HepG2 (cell line): ENCODE data around the gene NRAP. TPM values are rescaled to one million over a fixed set of nuclear protein-coding genes. Genes with fewer than 3 reads are reported as not detected.

ENCODE experiments used
- AHDC1 ChIP-seq: sonication (generic); formaldehyde crosslinking; IDR thresholded peaks from 2 replicates; pipeline ENCODE4 v1.5.1; 2020; ENCODE audit warnings: mild to moderate bottlenecking, missing genetic modification reagents, borderline replicate concordance
- DPF2 ChIP-seq: sonication (generic); formaldehyde crosslinking; IDR thresholded peaks from 2 replicates; pipeline ENCODE4 v1.4.0; 2020; ENCODE audit warnings: mild to moderate bottlenecking, low read depth, missing genetic modification reagents, borderline replicate concordance
- FOXJ3 ChIP-seq: sonication (generic); formaldehyde crosslinking; IDR thresholded peaks from 2 replicates; pipeline ENCODE4 v1.4.0; 2020; ENCODE audit warnings: missing genetic modification reagents, mild to moderate bottlenecking, borderline replicate concordance
- ISL2 ChIP-seq: sonication (generic); formaldehyde crosslinking; IDR thresholded peaks from 2 replicates; pipeline ENCODE4 v1.5.0; 2020; ENCODE audit warnings: missing genetic modification reagents
- KAT7 ChIP-seq: IDR thresholded peaks from 2 replicates; pipeline ENCODE4 v1.6.1; 2018; ENCODE audit warnings: borderline replicate concordance, missing compliant biosample characterization
- MIER2 ChIP-seq: IDR thresholded peaks from 2 replicates; pipeline ENCODE4 v1.6.1; 2016; ENCODE audit warnings: missing biosample characterization, missing genetic modification reagents
- MIXL1 ChIP-seq: IDR thresholded peaks from 2 replicates; pipeline ENCODE4 v1.6.1; 2016
- SOX6 ChIP-seq, 2 experiments: fragments of 450-650 bp in 1 of 2; sonication (generic) in 1 of 2; formaldehyde crosslinking in 1 of 2; IDR thresholded peaks; 2 replicates each; pipeline versions ENCODE4 v1.4.0 to v1.6.1; 2017 to 2020; ENCODE audit warnings: antibody characterized with exemption in 1 of 2, mild to moderate bottlenecking in 1 of 2, missing genetic modification reagents in 1 of 2
- TARDBP ChIP-seq: sonication (generic); formaldehyde crosslinking; IDR thresholded peaks from 2 replicates; pipeline ENCODE4 v1.8.0; 2022; ENCODE audit warnings: mild to moderate bottlenecking, missing genetic modification reagents
- THAP11 ChIP-seq: IDR thresholded peaks from 2 replicates; pipeline ENCODE4 v1.6.1; 2016; ENCODE audit warnings: missing biosample characterization, missing genetic modification reagents
- ZIK1 ChIP-seq: sonication (generic); formaldehyde crosslinking; IDR thresholded peaks from 2 replicates; pipeline ENCODE4 v1.5.0; 2020; ENCODE audit warnings: mild to moderate bottlenecking, low read depth, missing genetic modification reagents, borderline replicate concordance
- ZNF432 ChIP-seq: sonication (generic); formaldehyde crosslinking; IDR thresholded peaks from 2 replicates; pipeline ENCODE4 v1.5.0; 2020; ENCODE audit warnings: missing genetic modification reagents, mild to moderate bottlenecking, borderline replicate concordance
- ZNF530 ChIP-seq: sonication (generic); formaldehyde crosslinking; IDR thresholded peaks from 2 replicates; pipeline ENCODE4 v1.5.0; 2020; ENCODE audit warnings: low read depth, mild to moderate bottlenecking, missing genetic modification reagents
- ZNF782 ChIP-seq: sonication (generic); formaldehyde crosslinking; IDR thresholded peaks from 2 replicates; pipeline ENCODE4 v1.4.0; 2020; ENCODE audit warnings: missing genetic modification reagents, mild to moderate bottlenecking, borderline replicate concordance
- polyA plus RNA-seq, 8 experiments: library from polyadenylated mRNA; depleted of rRNA in 3 of 8; stranded (reverse) in 7 of 8; unstranded in 1 of 8; fragments of >200 nt; fragmentation: Illumina TruSeq in 4 of 8; extraction: Trizol in 4 of 8; gene quantifications; 2 replicates each; pipeline versions ENCODE4 v1.2.1 to v1.2.3, GENCODE V29; 2011 to 2016; ENCODE audit warnings: low read depth in 4 of 8, missing spikeins in 1 of 8, mixed read lengths in 1 of 8; ENCODE audit not compliant: insufficient read depth in 1 of 8
- total RNA-seq, 5 experiments: library from RNA; depleted of rRNA; stranded (reverse); fragments of >200 nt; fragmentation: Illumina TruSeq; extraction: Trizol; gene quantifications; 2 replicates each; pipeline ENCODE4 v1.2.3, GENCODE V29; 2016; ENCODE audit warnings: low read depth in 1 of 5
- TF ChIP-seq, protein P1 (sequence below): IDR thresholded peaks from 2 replicates; pipeline ENCODE4 v1.6.1; 2016; ENCODE audit warnings: low read depth, missing genetic modification reagents, missing compliant biosample characterization
- TF ChIP-seq, protein P2 (sequence below): IDR thresholded peaks from 2 replicates; pipeline ENCODE4 v1.6.1; 2012; ENCODE audit warnings: inconsistent platforms

Gene NRAP
- total and polyA plus RNA-seq, 2 of the 13 experiments (the other 11 are each of a cell fraction or from before 2014, with no cell fraction given): not detected

- TF ChIP-seq, protein P1, sequence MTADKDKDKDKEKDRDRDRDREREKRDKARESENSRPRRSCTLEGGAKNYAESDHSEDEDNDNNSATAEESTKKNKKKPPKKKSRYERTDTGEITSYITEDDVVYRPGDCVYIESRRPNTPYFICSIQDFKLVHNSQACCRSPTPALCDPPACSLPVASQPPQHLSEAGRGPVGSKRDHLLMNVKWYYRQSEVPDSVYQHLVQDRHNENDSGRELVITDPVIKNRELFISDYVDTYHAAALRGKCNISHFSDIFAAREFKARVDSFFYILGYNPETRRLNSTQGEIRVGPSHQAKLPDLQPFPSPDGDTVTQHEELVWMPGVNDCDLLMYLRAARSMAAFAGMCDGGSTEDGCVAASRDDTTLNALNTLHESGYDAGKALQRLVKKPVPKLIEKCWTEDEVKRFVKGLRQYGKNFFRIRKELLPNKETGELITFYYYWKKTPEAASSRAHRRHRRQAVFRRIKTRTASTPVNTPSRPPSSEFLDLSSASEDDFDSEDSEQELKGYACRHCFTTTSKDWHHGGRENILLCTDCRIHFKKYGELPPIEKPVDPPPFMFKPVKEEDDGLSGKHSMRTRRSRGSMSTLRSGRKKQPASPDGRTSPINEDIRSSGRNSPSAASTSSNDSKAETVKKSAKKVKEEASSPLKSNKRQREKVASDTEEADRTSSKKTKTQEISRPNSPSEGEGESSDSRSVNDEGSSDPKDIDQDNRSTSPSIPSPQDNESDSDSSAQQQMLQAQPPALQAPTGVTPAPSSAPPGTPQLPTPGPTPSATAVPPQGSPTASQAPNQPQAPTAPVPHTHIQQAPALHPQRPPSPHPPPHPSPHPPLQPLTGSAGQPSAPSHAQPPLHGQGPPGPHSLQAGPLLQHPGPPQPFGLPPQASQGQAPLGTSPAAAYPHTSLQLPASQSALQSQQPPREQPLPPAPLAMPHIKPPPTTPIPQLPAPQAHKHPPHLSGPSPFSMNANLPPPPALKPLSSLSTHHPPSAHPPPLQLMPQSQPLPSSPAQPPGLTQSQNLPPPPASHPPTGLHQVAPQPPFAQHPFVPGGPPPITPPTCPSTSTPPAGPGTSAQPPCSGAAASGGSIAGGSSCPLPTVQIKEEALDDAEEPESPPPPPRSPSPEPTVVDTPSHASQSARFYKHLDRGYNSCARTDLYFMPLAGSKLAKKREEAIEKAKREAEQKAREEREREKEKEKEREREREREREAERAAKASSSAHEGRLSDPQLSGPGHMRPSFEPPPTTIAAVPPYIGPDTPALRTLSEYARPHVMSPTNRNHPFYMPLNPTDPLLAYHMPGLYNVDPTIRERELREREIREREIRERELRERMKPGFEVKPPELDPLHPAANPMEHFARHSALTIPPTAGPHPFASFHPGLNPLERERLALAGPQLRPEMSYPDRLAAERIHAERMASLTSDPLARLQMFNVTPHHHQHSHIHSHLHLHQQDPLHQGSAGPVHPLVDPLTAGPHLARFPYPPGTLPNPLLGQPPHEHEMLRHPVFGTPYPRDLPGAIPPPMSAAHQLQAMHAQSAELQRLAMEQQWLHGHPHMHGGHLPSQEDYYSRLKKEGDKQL (CRISPR knock-in tag): peak; percentile 52; the same call in 1 of the 2 replicates
- TF ChIP-seq MIXL1 (CRISPR knock-in tag) (peak; percentile 68; the same call in 1 of the 2 replicates), AHDC1 (CRISPR knock-in tag) (peak; percentile 85), DPF2 (CRISPR knock-in tag) (peak; percentile 74; the same call in 1 of the 2 replicates), ZNF782 (CRISPR knock-in tag) (peak; percentile 47; the same call in 1 of the 2 replicates), ZNF432 (no peak), ZIK1 (CRISPR knock-in tag) (no peak), THAP11 (CRISPR knock-in tag) (peak; percentile 32; the same call in 1 of the 2 replicates), MIER2 (CRISPR knock-in tag) (peak; percentile 34; the same call in 1 of the 2 replicates), FOXJ3 (0 out of 2 replicates have a peak, but pooled peaks have one; percentile 61), SOX6 (IDR thresholded peaks at IDR 0.05) (no peak), SOX6 (CRISPR knock-in tag; IDR thresholded peaks at IDR 0.05) (peak; percentile 77), ISL2 (peak; percentile 54; the same call in 1 of the 2 replicates), TARDBP (CRISPR knock-in tag) (peak; percentile 71; the same call in 1 of the 2 replicates), KAT7 (CRISPR knock-in tag) (no peak), ZNF530 (CRISPR knock-in tag) (no peak)
- TF ChIP-seq, protein P2, sequence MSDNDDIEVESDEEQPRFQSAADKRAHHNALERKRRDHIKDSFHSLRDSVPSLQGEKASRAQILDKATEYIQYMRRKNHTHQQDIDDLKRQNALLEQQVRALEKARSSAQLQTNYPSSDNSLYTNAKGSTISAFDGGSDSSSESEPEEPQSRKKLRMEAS: peak; percentile 66
Observed at GRCh38 chr10:113540845-113541548, 122.8 kb downstream of the NRAP start (continued).
